Right atrium auricular region (tissue), 2 donors: ENCODE data around the gene ELN. TPM values are rescaled to one million over a fixed set of nuclear protein-coding genes. Genes with fewer than 3 reads are reported as not detected.

Source experiments
- DNase-seq: peaks from one replicate; pipeline ENCODE4 v3.0.0-alpha.2; 2019; ENCODE audit warnings: low spot score
- H3K27ac ChIP-seq, 2 donors: fragments of 200-600 bp; sonication (generic); 1 replicate in 1 of 2; 2 replicates in 1 of 2; pipeline ENCODE4 v1.5.1; 2016 to 2019
- H3K27me3 ChIP-seq, 2 donors: fragments of 200-600 bp; sonication (generic); one replicate each; pipeline versions ENCODE4 v1.5.1 to v1.6.0; 2017 to 2019
- H3K36me3 ChIP-seq: fragments of 200-600 bp; sonication (generic); one replicate; pipeline ENCODE4 v1.5.1; 2016
- H3K4me1 ChIP-seq, 2 donors: fragments of 200-600 bp; sonication (generic); one replicate each; pipeline versions ENCODE4 v1.5.1 to v1.6.0; 2017 to 2019
- H3K4me3 ChIP-seq, 2 donors: fragments of 200-600 bp; sonication (generic); 1 replicate in 1 of 2; 2 replicates in 1 of 2; pipeline ENCODE4 v1.5.1; 2017 to 2019; ENCODE audit warnings: mild to moderate bottlenecking in 1 of 2, moderate library complexity in 1 of 2
- H3K9me3 ChIP-seq, 2 donors: fragments of 200-600 bp; sonication (generic); one replicate each; pipeline ENCODE4 v1.5.1; 2019
- CTCF ChIP-seq, 2 donors: fragments of 200-600 bp; sonication (generic); IDR thresholded peaks; one replicate each; pipeline ENCODE4 v1.5.1; 2019; ENCODE audit warnings: antibody characterized with exemption in 2 of 2
- total RNA-seq, 2 donors: library from RNA; depleted of rRNA; stranded (reverse); fragments of >200 nt; gene quantifications; one replicate each; pipeline ENCODE4 v1.1.0, GENCODE V29; 2016

Gene ELN
- total RNA-seq, 2 donors from 2014 or later: 138 to 149 TPM

GRCh38 chr7:73983437-73984164 is 44.4 kb upstream of the ELN start:
- peak; percentile 76 for DNase-seq
- peaks cover 0 to 32% of the 10 kb centered on the region in 2 donors for H3K4me1 ChIP-seq
- H3K9me3 ChIP-seq: no peaks in the 10 kb centered on the region
- no peaks in the 10 kb centered on the region for H3K36me3 ChIP-seq
- TF ChIP-seq CTCF (IDR thresholded peaks at IDR 0.05): no peak
- H3K27me3 ChIP-seq: no peaks in the 10 kb centered on the region
- H3K4me3 ChIP-seq: no peak overlapping the region
- H3K27ac ChIP-seq: peak overlapping the region; percentile 18 to 24

GRCh38 chr7:73984481-73985205 is 43.3 kb upstream of the ELN start:
- DNase-seq: peak; percentile 83
- Histone ChIP-seq H3K36me3 (no peaks in the 10 kb centered on the region), H3K27ac (peak overlapping the region; percentile 78 to 79), H3K9me3 (no peaks in the 10 kb centered on the region), H3K27me3 (no peaks in the 10 kb centered on the region), H3K4me1 (peaks cover 0 to 32% of the 10 kb centered on the region in 2 donors), H3K4me3 (no peak overlapping the region)
- no peak for TF ChIP-seq CTCF (IDR thresholded peaks at IDR 0.05)

GRCh38 chr7:73985737-73986141 is 42.2 kb upstream of the ELN start:
- Histone ChIP-seq H3K27ac (peak overlapping the region; percentile 78 to 79), H3K36me3 (no peaks in the 10 kb centered on the region), H3K27me3 (no peaks in the 10 kb centered on the region), H3K4me1 (peaks cover 0 to 32% of the 10 kb centered on the region in 2 donors), H3K4me3 (peak overlapping the region in 1 of 2 donors; percentile 19), H3K9me3 (no peaks in the 10 kb centered on the region)
- peak in 1 of 2 donors; percentile 14 for TF ChIP-seq CTCF (IDR thresholded peaks at IDR 0.05)
- peak; percentile 75 for DNase-seq

GRCh38 chr7:73986158-73986631 is 41.8 kb upstream of the ELN start:
- peaks cover 0 to 32% of the 10 kb centered on the region in 2 donors for H3K4me1 ChIP-seq
- H3K9me3 ChIP-seq: no peaks in the 10 kb centered on the region
- peak overlapping the region in 1 of 2 donors; percentile 19 for H3K4me3 ChIP-seq
- peak overlapping the region; percentile 78 to 79 for H3K27ac ChIP-seq
- no peaks in the 10 kb centered on the region for H3K36me3 ChIP-seq
- H3K27me3 ChIP-seq: no peaks in the 10 kb centered on the region
- peak; percentile 85 for DNase-seq
- TF ChIP-seq CTCF (IDR thresholded peaks at IDR 0.05): no peak

GRCh38 chr7:73987298-73987697 is 40.7 kb upstream of the ELN start:
- Histone ChIP-seq H3K4me1 (peaks cover 0 to 40% of the 10 kb centered on the region in 2 donors), H3K36me3 (no peaks in the 10 kb centered on the region), H3K27me3 (no peaks in the 10 kb centered on the region), H3K9me3 (no peaks in the 10 kb centered on the region), H3K4me3 (no peak overlapping the region), H3K27ac (peak overlapping the region; percentile 78 to 79)
- DNase-seq: no peak
- TF ChIP-seq CTCF (IDR thresholded peaks at IDR 0.05): no peak
